H1 (cell line): Measurements from ENCODE around the gene DARS1. TPM values are rescaled to one million over a fixed set of nuclear protein-coding genes. Genes with fewer than 3 reads are reported as not detected.

ENCODE experiments used
- CTCF ChIA-PET: fragments of 300-600 bp; sonication (Branson Sonifier 250); formaldehyde crosslinking; loops from one replicate; lab custom pipeline; 2021; ENCODE audit not compliant: partially characterized antibody; lab: Charles Lee
- POLR2A ChIA-PET: fragments of 300-600 bp; sonication (Branson Sonifier 250); formaldehyde crosslinking; loops from one replicate; lab custom pipeline; 2021; ENCODE audit warnings: inconsistent platforms; ENCODE audit not compliant: partially characterized antibody; lab: Charles Lee
- DNase-seq, 2 experiments: peaks; one replicate each; pipeline versions ENCODE4 v3.0.0 to v3.0.0-alpha.2; 2010 to 2022; ENCODE audit warnings: low spot score in 2 of 2, low read depth in 1 of 2, mixed read lengths in 1 of 2
- FAIRE-seq: peaks from 2 replicates; lab custom pipeline; 2011; peaks lifted over from hg19 to GRCh38; lab: Jason Lieb, UNC
- H2AFZ ChIP-seq: 2 replicates; pipeline ENCODE4 v1.8.1; 2012; ENCODE audit warnings: low read length, inconsistent platforms
- H2AK5ac ChIP-seq: 2 replicates; pipeline ENCODE4 v1.6.1; 2013; ENCODE audit warnings: low read depth, low read length
- H2BK120ac ChIP-seq: replicated peaks from 2 replicates; pipeline ENCODE3; 2013; ENCODE audit warnings: low read depth, low read length, inconsistent platforms
- H2BK12ac ChIP-seq: 2 replicates; pipeline ENCODE4 v1.6.1; 2013; ENCODE audit warnings: low read depth, low read length
- H2BK15ac ChIP-seq: 2 replicates; pipeline ENCODE4 v1.6.1; 2013; ENCODE audit warnings: low read length
- H2BK20ac ChIP-seq: 2 replicates; pipeline ENCODE4 v1.6.1; 2013; ENCODE audit warnings: low read length
- H2BK5ac ChIP-seq: 2 replicates; pipeline ENCODE4 v1.6.1; 2013; ENCODE audit warnings: low read depth, low read length
- H3K14ac ChIP-seq: 2 replicates; pipeline ENCODE4 v1.6.1; 2013; ENCODE audit warnings: inconsistent platforms; ENCODE audit not compliant: insufficient read length
- H3K18ac ChIP-seq: 2 replicates; pipeline ENCODE4 v1.6.1; 2013; ENCODE audit warnings: low read length; ENCODE audit errors: extremely low read depth
- H3K23ac ChIP-seq: 2 replicates; pipeline ENCODE4 v1.6.1; 2013; ENCODE audit warnings: inconsistent platforms; ENCODE audit not compliant: insufficient read length
- H3K23me2 ChIP-seq: 2 replicates; pipeline ENCODE4 v1.6.1; 2013; ENCODE audit warnings: low read depth, low read length
- H3K27ac ChIP-seq: 2 replicates; pipeline ENCODE4 v1.6.1; 2011; ENCODE audit warnings: low read depth, low read length, inconsistent platforms
- H3K27me3 ChIP-seq, 4 experiments: replicated peaks in 1 of 4; 1 replicate in 1 of 4; 2 replicates in 3 of 4; pipeline versions ENCODE4 v1.6.1 to v1.8.1; 2011 to 2013; ENCODE audit warnings: low read length in 3 of 4, mild to moderate bottlenecking in 3 of 4, inconsistent platforms in 2 of 4, mixed read lengths in 2 of 4, moderate library complexity in 1 of 4; ENCODE audit not compliant: control insufficient read depth in 3 of 4, insufficient read depth in 3 of 4; ENCODE audit errors: extremely low read depth in 1 of 4
- H3K36me3 ChIP-seq, 4 experiments: 2 replicates each; pipeline versions ENCODE4 v1.6.1 to v1.8.1; 2011 to 2013; ENCODE audit warnings: mild to moderate bottlenecking in 4 of 4, low read length in 3 of 4, moderate library complexity in 2 of 4, control low read depth in 1 of 4, inconsistent platforms in 1 of 4; ENCODE audit not compliant: insufficient read depth in 4 of 4, control insufficient read depth in 2 of 4
- H3K4ac ChIP-seq: replicated peaks from 2 replicates; pipeline ENCODE3; 2013; ENCODE audit warnings: low read length, low read depth, mixed read lengths, inconsistent platforms; ENCODE audit not compliant: insufficient read length
- H3K4me1 ChIP-seq, 4 experiments: replicated peaks in 1 of 4; 1 replicate in 1 of 4; 2 replicates in 3 of 4; pipeline versions ENCODE4 v1.6.1 to v1.8.1; 2011 to 2013; ENCODE audit warnings: low read length in 3 of 4, inconsistent platforms in 2 of 4, mixed read lengths in 1 of 4; ENCODE audit not compliant: insufficient read depth in 4 of 4, control insufficient read depth in 3 of 4
- H3K4me2 ChIP-seq, 2 experiments: 2 replicates each; pipeline versions ENCODE4 v1.6.1 to v1.8.1; 2011 to 2013; ENCODE audit warnings: low read depth in 2 of 2, low read length in 2 of 2, control low read depth in 1 of 2, inconsistent platforms in 1 of 2, mild to moderate bottlenecking in 1 of 2; ENCODE audit not compliant: insufficient read depth in 1 of 2
- H3K4me3 ChIP-seq, 4 experiments: fragments of 200-600, 300-600 bp in 1 of 4; sonication (generic), shearing (Covaris generic), sonication (Bioruptor Twin) in 1 of 4; 2 replicates each; pipeline versions ENCODE4 v1.5.1 to v1.8.1; 2011 to 2016; ENCODE audit warnings: low read length in 4 of 4, low read depth in 3 of 4, control low read depth in 2 of 4, inconsistent platforms in 2 of 4, mild to moderate bottlenecking in 2 of 4, mixed read lengths in 1 of 4, moderate library complexity in 1 of 4; ENCODE audit not compliant: insufficient read depth in 2 of 4; ENCODE audit errors: extremely low read depth in 1 of 4
- H3K56ac ChIP-seq: replicated peaks from 2 replicates; pipeline ENCODE3; 2013; ENCODE audit warnings: low read depth, mild to moderate bottlenecking, mixed read lengths, low read length, inconsistent platforms; ENCODE audit not compliant: insufficient read length
- H3K79me1 ChIP-seq: 2 replicates; pipeline ENCODE4 v1.6.1; 2013; ENCODE audit warnings: low read depth, low read length, control low read depth
- H3K79me2 ChIP-seq, 2 experiments: 2 replicates each; pipeline versions ENCODE4 v1.6.1 to v1.8.1; 2012 to 2013; ENCODE audit warnings: low read length in 2 of 2, mild to moderate bottlenecking in 2 of 2, inconsistent platforms in 1 of 2; ENCODE audit not compliant: insufficient read depth in 2 of 2, control insufficient read depth in 1 of 2
- H3K9ac ChIP-seq, 4 experiments: replicated peaks in 1 of 4; 1 replicate in 1 of 4; 2 replicates in 3 of 4; pipeline versions ENCODE4 v1.6.1 to v1.8.1; 2011 to 2013; ENCODE audit warnings: low read depth in 3 of 4, low read length in 3 of 4, control low read depth in 2 of 4, mild to moderate bottlenecking in 2 of 4, moderate library complexity in 2 of 4, inconsistent platforms in 1 of 4; ENCODE audit errors: extremely low read depth in 1 of 4
- H3K9me3 ChIP-seq, 2 experiments: 2 replicates each; pipeline versions ENCODE4 v1.6.1 to v1.8.1; 2012 to 2013; ENCODE audit warnings: mild to moderate bottlenecking in 2 of 2, moderate library complexity in 2 of 2, control low read depth in 1 of 2, inconsistent platforms in 1 of 2, low read depth in 1 of 2, low read length in 1 of 2, mixed read lengths in 1 of 2; ENCODE audit not compliant: insufficient read depth in 2 of 2
- H4K20me1 ChIP-seq, 2 experiments: replicated peaks in 1 of 2; 2 replicates each; pipeline versions ENCODE3 to v1.8.1; 2011 to 2013; ENCODE audit warnings: inconsistent platforms in 2 of 2, low read length in 2 of 2, mild to moderate bottlenecking in 1 of 2; ENCODE audit not compliant: insufficient read depth in 2 of 2, control insufficient read depth in 1 of 2
- H4K5ac ChIP-seq: 2 replicates; pipeline ENCODE4 v1.6.1; 2013; ENCODE audit warnings: low read length, low read depth, mixed read lengths, inconsistent platforms; ENCODE audit not compliant: insufficient read length
- H4K8ac ChIP-seq: 2 replicates; pipeline ENCODE4 v1.8.0; 2013; ENCODE audit warnings: mild to moderate bottlenecking, moderate library complexity, low read length, inconsistent platforms; ENCODE audit not compliant: insufficient read depth; ENCODE audit errors: extremely low read depth
- H4K91ac ChIP-seq: replicated peaks from 2 replicates; pipeline ENCODE3; 2013; ENCODE audit warnings: low read length, mixed read lengths, inconsistent platforms; ENCODE audit not compliant: insufficient read length
- BRCA1 ChIP-seq: IDR thresholded peaks from 2 replicates; pipeline ENCODE4 v1.6.1; 2012; ENCODE audit warnings: low read depth, low read length, improper control_type of control experiment
- EGR1 ChIP-seq: IDR thresholded peaks from 2 replicates; pipeline ENCODE4 v1.6.1; 2011; ENCODE audit warnings: low read depth, low read length, borderline replicate concordance
- HDAC6 ChIP-seq: IDR thresholded peaks from one replicate; pipeline ENCODE4 v1.7.1; 2012; ENCODE audit warnings: low read depth, mild to moderate bottlenecking, inconsistent platforms, low read length, moderate library complexity
- NRF1 ChIP-seq: IDR thresholded peaks from 2 replicates; pipeline ENCODE4 v1.6.1; 2011; ENCODE audit warnings: mild to moderate bottlenecking, low read depth, low read length, improper control_type of control experiment
- SAP30 ChIP-seq: fragments of 300-600 bp; sonication (generic); IDR thresholded peaks from 2 replicates; pipeline ENCODE4 v1.7.1; 2012; ENCODE audit warnings: low read length, moderate library complexity, mild to moderate bottlenecking, inconsistent platforms; ENCODE audit not compliant: insufficient read depth, insufficient replicate concordance
- SIN3A ChIP-seq, 2 experiments: IDR thresholded peaks in 1 of 2; conservative IDR thresholded peaks in 1 of 2; 2 replicates each; pipeline ENCODE4 v1.6.1; 2011 to 2012; ENCODE audit warnings: low read length in 2 of 2, improper control_type of control experiment in 1 of 2, low read depth in 1 of 2, mild to moderate bottlenecking in 1 of 2
- SUZ12 ChIP-seq: fragments of 200-600 bp; sonication (generic); IDR thresholded peaks from 2 replicates; pipeline ENCODE4 v1.6.1; 2012; ENCODE audit warnings: mild to moderate bottlenecking, inconsistent platforms, low read length, moderate library complexity, mixed read lengths
- TEAD4 ChIP-seq: IDR thresholded peaks from 2 replicates; pipeline ENCODE4 v1.6.1; 2012; ENCODE audit warnings: low read depth, low read length, inconsistent platforms, mixed read lengths
- WGBS, 2 experiments: shearing (Covaris generic) in 1 of 2; methylation state at CpG; one replicate each; pipeline versions ENCODE4 v1.1.6 to v1.1.7; 2013 to 2015; ENCODE audit warnings: low lambda C conversion rate in 2 of 2, mixed read lengths in 2 of 2, inconsistent platforms in 1 of 2, low coverage in 1 of 2, missing lambda C conversion rate in 1 of 2; ENCODE audit not compliant: insufficient replicate concordance in 2 of 2, insufficient coverage in 1 of 2, insufficient read length in 1 of 2; ENCODE audit errors: extremely low coverage in 1 of 2, missing lambda C conversion rate in 1 of 2; 5-methylcytosine and 5-hydroxymethylcytosine counted together
- polyA plus RNA-seq, 7 experiments: library from polyadenylated mRNA; depleted of rRNA in 3 of 7; stranded (reverse) in 5 of 7; unstranded in 2 of 7; fragments of >200 nt in 5 of 7; fragments of 200-250 nt in 2 of 7; gene quantifications; 1 replicate in 5 of 7; 2 replicates in 1 of 7; 4 replicates in 1 of 7; pipeline versions ENCODE4 v1.2.1 to v1.2.3, GENCODE V29; 2011 to 2013; ENCODE audit warnings: missing spikeins in 2 of 7, mixed read lengths in 2 of 7
- total RNA-seq: library from RNA; stranded (reverse); fragmentation: NEBNext Ultra II Directional; extraction: Animal tissue kit (Norgen Biotek cat#: 25700); gene quantifications from 2 replicates; pipeline ENCODE4 v1.2.1, GENCODE V29; 2021

DARS1 gene
- total and polyA plus RNA-seq, 2 of the 8 experiments (the other 6 are each of a cell fraction or from before 2014, with no cell fraction given) = 61.7 to 85.9 TPM

- H2BK12ac ChIP-seq = no peak overlapping the region
- 0 out of 2 replicates have a peak overlapping the region, but pooled peaks have one; percentile 68 for H2AFZ ChIP-seq
- no peak overlapping the region for H3K56ac ChIP-seq
- H2BK120ac ChIP-seq = no peak overlapping the region
- H3K4me3 ChIP-seq = peak overlapping the region; percentile 84 to 96 (median 91)
- peaks cover 0 to 24% (median 14%) of the 10 kb centered on the region in 4 experiments; a peak in 7 of 8 replicates for H3K36me3 ChIP-seq
- no peak overlapping the region for H4K5ac ChIP-seq
- TF ChIP-seq TEAD4 (no peak), EGR1 (no peak), NRF1 (no peak), SAP30 (peak; percentile 82), SIN3A (conservative IDR thresholded peaks at IDR 0.05 in 1 of 2, IDR thresholded peaks at IDR 0.05 in 1 of 2; ENCODE audit: low read depth in 1 of 2, low read length in 2 of 2) (peak; percentile 83 to 91; a peak in 3 of 4 replicates), HDAC6 (no peak), SUZ12 (no peak), BRCA1 (no peak)
- H4K8ac ChIP-seq = no peak overlapping the region
- H3K4me2 ChIP-seq = peak overlapping the region; percentile 69 to 77
- peaks cover 0 to 2% of the 10 kb centered on the region in 2 experiments for H4K20me1 ChIP-seq
- H3K27me3 ChIP-seq = no peaks in the 10 kb centered on the region
- H3K79me1 ChIP-seq = no peaks in the 10 kb centered on the region; the same call in 1 of the 2 replicates
- CTCF ChIA-PET = interaction anchor here (0.8 to 2.2 kb wide), 4 partner anchors 12 to 71 kb away, joined by 5 to 9 read pairs (median 6); no protein-coding TSS in a partner anchor
- DNase-seq (no peak), FAIRE-seq (no peak)
- 0 out of 2 replicates have a peak overlapping the region, but pooled peaks have one; percentile 97 for H2BK5ac ChIP-seq
- POLR2A ChIA-PET = interaction anchor here (1.2 to 1.6 kb wide), 2 partner anchors 21 to 24 kb away, joined by 3 to 4 read pairs; no protein-coding TSS in a partner anchor
- no peak overlapping the region for H2AK5ac ChIP-seq
- no peaks in the 10 kb centered on the region for H3K9me3 ChIP-seq
- no peak overlapping the region for H3K23ac ChIP-seq
- no peak overlapping the region for H3K18ac ChIP-seq
- H4K91ac ChIP-seq = no peak overlapping the region
- H3K4ac ChIP-seq = no peak overlapping the region
- peaks cover 5% of the 10 kb centered on the region for H3K23me2 ChIP-seq
- no peak overlapping the region for H3K14ac ChIP-seq
- peak overlapping the region; percentile 97; the same call in 1 of the 2 replicates for H3K27ac ChIP-seq
- 25% methylated on average over 6 of the region's 6 CpGs; no CpG with 5 or more reads in 1 of the 2 experiments for WGBS, 2 experiments
- H2BK20ac ChIP-seq = no peak overlapping the region
- no peak overlapping the region for H2BK15ac ChIP-seq
- H3K79me2 ChIP-seq = peaks cover 3 to 36% of the 10 kb centered on the region in 2 experiments
- peaks cover 0 to 5% (median 4%) of the 10 kb centered on the region in 4 experiments; a peak in 5 of 7 replicates for H3K4me1 ChIP-seq
- peak overlapping the region; percentile 90 to 98 (median 92) for H3K9ac ChIP-seq
These were observed 1.0 kb downstream of the DARS1 start for GRCh38 chr2:135984199-135985017.
